Fibroblast of villous mesenchyme (primary cell): ENCODE measurements around the gene CLIC3. TPM values are rescaled to one million over a fixed set of nuclear protein-coding genes. Genes with fewer than 3 reads are reported as not detected.

Experiments
- DNase-seq: peaks from one replicate; pipeline ENCODE4 v3.0.0-alpha.2; 2010; ENCODE audit warnings: low read depth
- H3K4me3 ChIP-seq: 2 replicates; pipeline ENCODE4 v1.5.1; 2011; ENCODE audit warnings: low read depth, mild to moderate bottlenecking, low read length
- CTCF ChIP-seq: IDR thresholded peaks from 2 replicates; pipeline ENCODE4 v1.5.1; 2012; ENCODE audit warnings: low read depth, mild to moderate bottlenecking, low read length; ENCODE audit not compliant: insufficient read depth
- total RNA-seq: library from RNA; depleted of rRNA; stranded (reverse); fragments of >200 nt; gene quantifications from 2 replicates; pipeline ENCODE4 v1.2.3, GENCODE V29; 2012

CLIC3 gene
- total RNA-seq, 1 donor, result 43.2 TPM

GRCh38 chr9:137016436-137016835 is 20.1 kb upstream of the CLIC3 start:
- TF ChIP-seq CTCF, result no peak
- DNase-seq, result no peak
- H3K4me3 ChIP-seq, result no peak overlapping the region

DNA sequence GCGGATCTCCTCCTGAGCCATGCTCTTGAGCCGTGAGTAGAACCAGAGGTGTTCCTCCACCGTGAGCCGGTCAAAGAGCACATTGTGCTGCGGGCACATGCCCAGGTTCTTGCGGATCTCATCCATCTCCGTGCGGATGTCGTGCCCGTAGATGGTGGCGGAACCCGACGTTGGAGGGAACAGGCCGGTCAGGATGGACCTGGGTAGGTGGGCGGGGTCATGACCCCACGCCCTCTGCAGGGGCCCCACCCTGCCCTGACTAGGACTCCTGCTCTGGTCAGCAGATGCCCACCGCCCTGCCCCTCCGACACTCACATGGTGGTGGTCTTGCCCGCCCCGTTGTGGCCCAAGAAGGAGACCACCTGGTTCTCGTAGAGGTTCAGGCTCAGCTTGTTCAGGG is 19.6 kb upstream of the CLIC3 start:
- no peak for TF ChIP-seq CTCF
- no peak overlapping the region for H3K4me3 ChIP-seq
- no peak for DNase-seq

DNA sequence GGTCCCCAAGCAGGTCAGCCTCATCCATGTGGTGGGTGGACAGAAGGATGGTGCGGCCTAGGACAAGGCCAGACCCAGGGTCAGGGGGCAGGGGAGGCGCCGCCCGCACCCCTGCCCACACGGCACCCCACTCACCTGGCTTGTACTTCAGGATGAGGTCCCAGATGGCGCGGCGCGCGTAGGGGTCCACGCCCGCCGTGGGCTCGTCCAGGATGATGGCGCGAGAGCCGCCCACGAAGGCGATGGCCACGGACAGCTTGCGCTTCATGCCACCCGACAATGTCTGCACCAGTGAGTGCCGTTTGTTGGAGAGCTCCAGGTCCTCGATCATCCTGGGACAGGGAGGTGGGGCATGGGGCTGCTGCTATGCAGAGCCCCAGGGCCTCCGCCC is 19.2 kb upstream of the CLIC3 start:
- no peak for TF ChIP-seq CTCF
- no peak for DNase-seq
- H3K4me3 ChIP-seq, result no peak overlapping the region

DNA sequence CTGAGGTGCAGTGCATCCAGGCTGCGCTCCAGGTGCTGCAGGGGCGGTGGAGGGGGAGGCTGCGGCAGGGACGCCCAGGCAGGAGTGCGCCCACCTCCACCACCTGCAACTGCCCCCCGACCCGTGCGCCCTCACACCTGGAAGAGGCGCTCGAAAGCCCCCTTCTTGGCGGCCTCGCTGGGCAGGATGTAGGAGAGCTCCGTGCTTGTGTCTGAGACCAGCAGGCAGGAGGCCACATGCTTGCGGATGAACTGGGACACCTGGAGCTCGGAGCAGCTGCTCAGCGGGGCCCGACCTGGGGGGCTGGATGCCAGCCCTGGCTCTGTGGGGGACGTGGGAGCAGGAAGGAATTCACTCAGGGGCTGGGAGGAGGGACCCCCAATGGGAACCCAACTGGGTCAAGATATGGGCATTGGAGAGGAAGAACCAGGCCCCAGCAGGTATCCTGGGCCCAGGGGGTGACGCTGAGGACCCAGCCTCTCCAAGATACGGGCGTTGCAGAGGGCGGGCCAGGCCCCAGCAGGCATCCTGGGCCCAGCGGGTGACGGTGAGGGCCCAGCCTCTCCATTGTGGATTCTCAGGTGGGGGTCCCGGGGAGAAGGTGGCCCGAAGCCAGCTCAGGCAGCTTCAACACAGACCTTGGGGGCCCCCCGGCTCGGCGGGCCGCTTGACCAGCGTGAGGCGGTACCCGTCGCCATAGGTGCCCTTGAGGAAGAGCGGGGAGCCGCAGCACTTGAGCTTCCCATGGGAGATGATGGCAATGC is 18.6 kb upstream of the CLIC3 start:
- no peak for TF ChIP-seq CTCF
- no peak for DNase-seq
- no peak overlapping the region for H3K4me3 ChIP-seq

DNA sequence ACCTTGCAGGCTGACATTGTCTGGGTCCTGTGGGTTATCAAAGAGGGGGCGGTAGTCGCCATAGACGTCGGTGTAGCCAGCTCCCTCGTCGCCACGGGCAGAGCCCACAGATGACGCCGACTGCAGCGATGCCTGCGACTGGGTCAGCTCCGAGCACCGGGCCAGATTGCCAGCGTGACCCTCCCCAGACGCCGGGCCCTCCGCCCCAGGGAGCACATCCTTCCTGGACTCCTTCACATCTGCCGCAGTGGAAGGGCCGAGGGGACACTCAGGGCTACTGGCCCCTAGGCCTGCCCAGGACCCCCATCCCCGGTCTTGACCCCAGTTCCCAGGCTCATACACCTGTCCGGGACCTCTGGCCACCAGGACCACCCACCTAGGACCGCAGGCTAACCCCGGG is 17.8 kb upstream of the CLIC3 start:
- TF ChIP-seq CTCF, result no peak
- no peak overlapping the region for H3K4me3 ChIP-seq
- no peak for DNase-seq

- no peak for TF ChIP-seq CTCF
- H3K4me3 ChIP-seq, result no peak overlapping the region
- no peak for DNase-seq
Measured at GRCh38 chr9:137013571-137013940, 17.2 kb upstream of the CLIC3 start.
